ENCODE measurements around the gene TTL. TPM values are rescaled to one million over a fixed set of nuclear protein-coding genes. Genes with fewer than 3 reads are reported as not detected.
"Not testable (repeated sequence)": the region's sequence is repeated elsewhere in the genome, so short reads cannot be mapped to it uniquely, and the experiment has no call there.

The TTL gene
- total and polyA plus RNA-seq, 7 experiments from 2014 or later = 1.1 to 31.0 (median 14.2) TPM

GRCh38 chr2:112523291-112523777, 41.4 kb downstream of the TTL start:
- H3K27me3 ChIP-seq (ENCODE audit: control insufficient read depth in 2 of 2, insufficient read depth in 2 of 2, low read length in 2 of 2) = no peaks in the 10 kb centered on the region
- no peaks in the 10 kb centered on the region for H3K4me1 ChIP-seq (ENCODE audit: control insufficient read depth in 2 of 2, insufficient read depth in 2 of 2, low read length in 2 of 2)
- no peaks in the 10 kb centered on the region for H3K9me3 ChIP-seq (ENCODE audit: control insufficient read depth in 2 of 3, low read length in 3 of 3)
- no peaks in the 10 kb centered on the region for H3K27me3 Mint-ChIP-seq
- peaks cover 0 to 7% (median 0%) of the 10 kb centered on the region in 7 donors for H3K4me1 Mint-ChIP-seq
- no peak overlapping the region for H3K4me3 Mint-ChIP-seq
- H3K36me3 Mint-ChIP-seq = peaks cover 19 to 80% (median 54%) of the 10 kb centered on the region in 5 donors
- H3K27ac ChIP-seq (ENCODE audit: low read depth, low read length) = no peak overlapping the region
- H3K4me3 ChIP-seq (ENCODE audit: low read length) = no peak overlapping the region
- no peak overlapping the region for H3K27ac Mint-ChIP-seq
- intact Hi-C loops (cut with micrococcal nuclease) = no loop called here
- H3K9me3 Mint-ChIP-seq = peaks cover 0 to 3% (median 0%) of the 10 kb centered on the region in 11 donors
- H3K36me3 ChIP-seq (ENCODE audit: control insufficient read depth in 2 of 3, insufficient read depth in 3 of 3, low read length in 3 of 3) = peaks cover 0 to 24% (median 0%) of the 10 kb centered on the region in 3 experiments
- DNase-seq (no peak), ATAC-seq (no peak)
- ChIA-PET POLR2A (no interaction called here), CTCF (no interaction called here)

GRCh38 chr2:112524276-112524675, 42.3 kb downstream of the TTL start:
- H3K4me1 ChIP-seq (ENCODE audit: control insufficient read depth in 2 of 2, insufficient read depth in 2 of 2, low read length in 2 of 2); intact Hi-C loops (cut with micrococcal nuclease); H3K4me1 Mint-ChIP-seq; ATAC-seq; H3K27me3 Mint-ChIP-seq; H3K27ac ChIP-seq (ENCODE audit: low read depth, low read length); CTCF ChIA-PET; POLR2A ChIA-PET; DNase-seq; H3K9me3 ChIP-seq (ENCODE audit: control insufficient read depth in 2 of 3, low read length in 3 of 3); H3K4me3 ChIP-seq (ENCODE audit: low read length); H3K27me3 ChIP-seq (ENCODE audit: control insufficient read depth in 2 of 2, insufficient read depth in 2 of 2, low read length in 2 of 2); H3K9me3 Mint-ChIP-seq; H3K27ac Mint-ChIP-seq: not testable (repeated sequence)
- Mint-ChIP-seq H3K4me3 (peak overlapping the region in 1 of 10 donors; percentile 45), H3K36me3 (peaks cover 19 to 82% (median 52%) of the 10 kb centered on the region in 5 donors)
- H3K36me3 ChIP-seq (ENCODE audit: control insufficient read depth in 2 of 3, insufficient read depth in 3 of 3, low read length in 3 of 3) = peaks cover 0 to 33% (median 2%) of the 10 kb centered on the region in 3 experiments

DNA sequence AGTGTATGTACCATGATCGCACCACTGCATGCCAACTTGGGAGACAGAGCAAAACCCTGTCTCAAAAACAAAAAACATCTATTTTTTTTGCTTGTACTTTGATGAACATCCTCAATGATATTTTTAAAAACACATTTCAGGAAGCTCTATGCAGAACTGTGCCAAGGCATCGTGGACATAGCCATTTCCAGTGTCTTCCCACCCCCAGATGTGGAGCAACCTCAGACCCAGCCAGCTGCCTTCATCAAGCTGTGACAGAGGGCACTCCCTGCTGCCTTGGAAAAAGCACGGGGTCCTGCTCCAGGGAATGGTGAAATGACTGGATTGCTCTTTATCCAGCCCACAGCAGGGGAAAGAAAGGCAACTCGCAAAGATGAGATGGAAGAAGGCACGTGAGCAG, 46.6 kb downstream of the TTL start:
- Mint-ChIP-seq H3K9me3 (peaks cover 0 to 3% (median 0%) of the 10 kb centered on the region in 11 donors), H3K4me3 (no peak overlapping the region), H3K27ac (no peak overlapping the region), H3K36me3 (peaks cover 4 to 69% (median 32%) of the 10 kb centered on the region in 5 donors), H3K4me1 (peaks cover 0 to 2% (median 0%) of the 10 kb centered on the region in 7 donors), H3K27me3 (no peaks in the 10 kb centered on the region)
- ChIA-PET CTCF (no interaction called here), POLR2A (no interaction called here)
- Histone ChIP-seq H3K4me1 (ENCODE audit: control insufficient read depth in 2 of 2, insufficient read depth in 2 of 2, low read length in 2 of 2) (no peaks in the 10 kb centered on the region), H3K27me3 (ENCODE audit: control insufficient read depth in 2 of 2, insufficient read depth in 2 of 2, low read length in 2 of 2) (no peaks in the 10 kb centered on the region), H3K4me3 (ENCODE audit: low read length) (no peak overlapping the region), H3K9me3 (ENCODE audit: control insufficient read depth in 2 of 3, low read length in 3 of 3) (no peaks in the 10 kb centered on the region), H3K36me3 (ENCODE audit: control insufficient read depth in 2 of 3, insufficient read depth in 3 of 3, low read length in 3 of 3) (peaks cover 0 to 20% (median 5%) of the 10 kb centered on the region in 3 experiments), H3K27ac (ENCODE audit: low read depth, low read length) (no peak overlapping the region)
- DNase-seq (no peak), ATAC-seq (no peak)
- intact Hi-C loops (cut with micrococcal nuclease) = no loop called here

DNA sequence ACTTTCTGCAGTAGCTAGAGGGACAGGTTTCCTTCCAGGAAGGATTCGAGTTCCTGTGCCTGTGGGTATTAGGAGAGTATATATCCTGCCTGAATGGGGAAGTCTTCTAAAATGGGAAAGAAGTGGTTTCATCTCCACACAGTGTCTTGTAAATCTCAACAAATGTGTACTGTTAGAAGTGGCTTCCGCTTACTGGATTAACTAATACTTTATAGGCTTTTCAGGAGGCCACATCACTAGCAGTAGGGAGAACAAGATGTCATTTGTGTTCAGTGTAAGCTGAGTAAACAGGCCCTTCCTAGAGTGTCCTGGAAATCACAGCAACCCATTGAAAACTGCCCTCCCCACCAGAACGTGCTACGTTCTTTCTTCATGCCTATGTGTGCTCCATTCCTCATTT, 47.8 kb downstream of the TTL start:
- Histone ChIP-seq H3K27me3 (ENCODE audit: control insufficient read depth in 2 of 2, insufficient read depth in 2 of 2, low read length in 2 of 2) (no peaks in the 10 kb centered on the region), H3K9me3 (ENCODE audit: control insufficient read depth in 2 of 3, low read length in 3 of 3) (no peaks in the 10 kb centered on the region), H3K4me1 (ENCODE audit: control insufficient read depth in 2 of 2, insufficient read depth in 2 of 2, low read length in 2 of 2) (no peaks in the 10 kb centered on the region), H3K4me3 (ENCODE audit: low read length) (no peak overlapping the region), H3K36me3 (ENCODE audit: control insufficient read depth in 2 of 3, insufficient read depth in 3 of 3, low read length in 3 of 3) (peaks cover 0 to 20% (median 5%) of the 10 kb centered on the region in 3 experiments), H3K27ac (ENCODE audit: low read depth, low read length) (no peak overlapping the region)
- DNase-seq (no peak), ATAC-seq (no peak)
- intact Hi-C loops (cut with micrococcal nuclease) = no loop called here
- H3K36me3 Mint-ChIP-seq = peaks cover 4 to 58% (median 31%) of the 10 kb centered on the region in 5 donors
- H3K4me1 Mint-ChIP-seq = peaks cover 0 to 2% (median 0%) of the 10 kb centered on the region in 7 donors
- ChIA-PET POLR2A (no interaction called here), CTCF (no interaction called here)
- peaks cover 0 to 3% (median 0%) of the 10 kb centered on the region in 11 donors for H3K9me3 Mint-ChIP-seq
- H3K27me3 Mint-ChIP-seq = no peaks in the 10 kb centered on the region
- no peak overlapping the region for H3K27ac Mint-ChIP-seq
- H3K4me3 Mint-ChIP-seq = no peak overlapping the region

DNA sequence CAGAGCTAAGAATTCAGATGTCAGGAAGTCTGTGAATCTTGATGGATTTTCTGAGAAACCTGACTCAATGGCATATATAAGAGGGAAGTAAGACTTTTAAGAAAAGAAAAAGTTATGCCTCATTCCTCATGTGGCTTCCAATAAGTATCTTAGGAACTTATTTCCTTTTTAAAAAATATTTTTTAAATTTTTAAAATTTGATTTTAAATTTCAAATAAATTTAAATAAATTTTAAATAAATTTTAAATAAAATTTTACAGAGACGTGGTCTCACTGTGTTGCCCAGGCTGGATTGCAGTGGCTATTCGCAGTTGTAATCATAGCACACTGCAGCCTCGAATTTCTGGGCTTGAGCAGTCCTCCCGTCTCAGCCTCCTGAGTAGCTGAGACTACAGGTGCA, 48.8 kb downstream of the TTL start:
- Histone ChIP-seq H3K4me1 (ENCODE audit: control insufficient read depth in 2 of 2, insufficient read depth in 2 of 2, low read length in 2 of 2) (no peaks in the 10 kb centered on the region), H3K4me3 (ENCODE audit: low read length) (no peak overlapping the region), H3K36me3 (ENCODE audit: control insufficient read depth in 2 of 3, insufficient read depth in 3 of 3, low read length in 3 of 3) (peaks cover 0 to 20% (median 5%) of the 10 kb centered on the region in 3 experiments), H3K27ac (ENCODE audit: low read depth, low read length) (no peak overlapping the region), H3K9me3 (ENCODE audit: control insufficient read depth in 2 of 3, low read length in 3 of 3) (no peaks in the 10 kb centered on the region), H3K27me3 (ENCODE audit: control insufficient read depth in 2 of 2, insufficient read depth in 2 of 2, low read length in 2 of 2) (no peaks in the 10 kb centered on the region)
- ATAC-seq (no peak), DNase-seq (no peak)
- intact Hi-C loops (cut with micrococcal nuclease) = no loop called here
- peaks cover 4 to 51% (median 27%) of the 10 kb centered on the region in 5 donors for H3K36me3 Mint-ChIP-seq
- peaks cover 0 to 2% (median 0%) of the 10 kb centered on the region in 7 donors for H3K4me1 Mint-ChIP-seq
- H3K27ac Mint-ChIP-seq = no peak overlapping the region
- no peak overlapping the region for H3K4me3 Mint-ChIP-seq
- CTCF ChIA-PET = no interaction called here
- POLR2A ChIA-PET = no interaction called here
- H3K9me3 Mint-ChIP-seq = no peaks in the 10 kb centered on the region
- no peaks in the 10 kb centered on the region for H3K27me3 Mint-ChIP-seq

- Mint-ChIP-seq H3K9me3 (no peaks in the 10 kb centered on the region), H3K4me1 (no peaks in the 10 kb centered on the region), H3K4me3 (no peak overlapping the region), H3K27ac (no peak overlapping the region), H3K27me3 (no peaks in the 10 kb centered on the region), H3K36me3 (peaks cover 4 to 33% (median 16%) of the 10 kb centered on the region in 5 donors)
- CTCF ChIA-PET = no interaction called here
- POLR2A ChIA-PET = no interaction called here
- Histone ChIP-seq H3K27ac (ENCODE audit: low read depth, low read length) (no peak overlapping the region), H3K27me3 (ENCODE audit: control insufficient read depth in 2 of 2, insufficient read depth in 2 of 2, low read length in 2 of 2) (no peaks in the 10 kb centered on the region), H3K4me3 (ENCODE audit: low read length) (no peak overlapping the region), H3K9me3 (ENCODE audit: control insufficient read depth in 2 of 3, low read length in 3 of 3) (no peaks in the 10 kb centered on the region), H3K36me3 (ENCODE audit: control insufficient read depth in 2 of 3, insufficient read depth in 3 of 3, low read length in 3 of 3) (peaks cover 0 to 5% (median 3%) of the 10 kb centered on the region in 3 experiments), H3K4me1 (ENCODE audit: control insufficient read depth in 2 of 2, insufficient read depth in 2 of 2, low read length in 2 of 2) (no peaks in the 10 kb centered on the region)
- intact Hi-C loops (cut with micrococcal nuclease) = no loop called here
- ATAC-seq (no peak), DNase-seq (no peak)
These were observed 52.9 kb downstream of the TTL start for GRCh38 chr2:112534826-112535225.

- ATAC-seq; CTCF ChIA-PET; H3K4me3 Mint-ChIP-seq; H3K27ac Mint-ChIP-seq; POLR2A ChIA-PET; DNase-seq; H3K27me3 Mint-ChIP-seq; H3K27ac ChIP-seq (ENCODE audit: low read depth, low read length); H3K4me3 ChIP-seq (ENCODE audit: low read length); H3K36me3 ChIP-seq (ENCODE audit: control insufficient read depth in 2 of 3, insufficient read depth in 3 of 3, low read length in 3 of 3); H3K4me1 ChIP-seq (ENCODE audit: control insufficient read depth in 2 of 2, insufficient read depth in 2 of 2, low read length in 2 of 2); H3K9me3 Mint-ChIP-seq; H3K27me3 ChIP-seq (ENCODE audit: control insufficient read depth in 2 of 2, insufficient read depth in 2 of 2, low read length in 2 of 2); H3K9me3 ChIP-seq (ENCODE audit: control insufficient read depth in 2 of 3, low read length in 3 of 3); intact Hi-C loops (cut with micrococcal nuclease): not testable (repeated sequence)
- H3K4me1 Mint-ChIP-seq = peaks cover 9 to 13% (median 12%) of the 10 kb centered on the region in 7 donors
- H3K36me3 Mint-ChIP-seq = peaks cover 0 to 18% (median 4%) of the 10 kb centered on the region in 5 donors
These were observed 54.7 kb downstream of the TTL start for GRCh38 chr2:112536665-112537064.

All from naive thymus-derived CD4-positive, alpha-beta T cell (primary cell).